GM21619 (cell line): ENCODE data around the gene KDM5A.
"Not testable (repeated sequence)": the region's sequence is repeated elsewhere in the genome, so short reads cannot be mapped to it uniquely, and the experiment has no call there.

Source experiments
- ATAC-seq: cut with Tn5 transposase; IDR thresholded peaks from one replicate; pipeline ENCODE4 v1.9.1; 2021; ENCODE audit not compliant: unreplicated experiment

The KDM5A gene

GRCh38 chr12:241266-241665 lies 147.9 kb downstream of the KDM5A start:
- no peak for ATAC-seq

- ATAC-seq = no peak
Measured at GRCh38 chr12:240566-240965, 148.6 kb downstream of the KDM5A start.

- no peak for ATAC-seq
Measured at GRCh38 chr12:238736-239398, 150.3 kb downstream of the KDM5A start.

DNA sequence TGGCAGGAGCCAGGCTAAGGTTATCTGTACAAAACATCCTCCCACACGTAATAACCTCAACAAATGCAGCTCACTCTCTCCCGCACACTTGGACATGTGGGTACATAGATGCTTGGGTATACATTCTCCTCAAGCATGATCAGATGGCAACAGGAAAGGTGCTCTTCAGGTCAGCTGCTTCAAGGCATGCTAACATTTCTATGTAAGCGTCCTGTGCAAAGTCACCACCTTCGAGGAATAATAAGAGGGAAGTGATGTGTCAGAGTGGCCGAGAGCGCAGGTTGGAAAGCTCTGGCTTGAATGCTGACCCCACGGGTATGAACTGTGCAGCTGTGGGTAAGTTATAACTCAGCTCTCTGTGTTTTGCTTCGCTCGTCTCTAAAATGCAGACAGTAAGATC lies 151.0 kb downstream of the KDM5A start:
- ATAC-seq = no peak

DNA sequence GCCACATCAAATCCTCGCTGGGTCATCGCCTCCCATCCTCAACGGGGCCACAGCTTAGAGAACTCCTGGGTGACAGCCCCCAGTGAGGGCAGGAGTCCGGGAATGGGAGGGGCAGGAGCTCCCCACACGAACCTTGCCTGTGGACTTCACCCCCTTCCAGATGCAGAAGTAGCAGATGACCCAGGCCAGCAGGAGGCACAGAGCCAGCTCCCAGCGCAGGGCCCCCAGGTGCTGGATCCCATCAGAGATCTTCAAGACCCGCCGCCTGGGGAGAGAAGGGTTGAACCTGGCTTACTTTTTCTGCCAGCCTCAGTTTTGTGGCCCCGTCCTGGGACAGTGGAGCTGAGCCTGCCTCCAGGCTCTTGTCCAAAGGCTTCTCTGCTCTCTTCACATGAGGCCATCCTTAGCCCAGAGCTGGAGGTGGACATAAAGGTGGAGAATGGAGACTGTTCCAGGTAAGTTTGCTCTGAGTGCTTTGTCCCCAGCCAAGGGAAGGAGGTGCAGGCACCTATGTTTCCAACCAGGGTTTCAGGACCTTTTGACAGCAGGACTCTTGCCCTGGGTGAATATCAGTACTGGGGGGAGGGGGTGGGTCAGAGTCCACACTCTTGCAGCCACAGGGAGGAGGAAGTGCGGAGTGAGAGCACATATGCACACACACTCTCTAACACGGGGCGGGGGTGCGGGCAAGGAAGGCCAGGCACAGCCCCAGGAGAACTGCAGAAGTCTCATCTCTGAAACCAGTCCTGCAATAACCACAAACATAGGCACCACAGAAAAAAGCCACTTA lies 151.9 kb downstream of the KDM5A start:
- no peak for ATAC-seq

GRCh38 chr12:236445-236844 lies 152.7 kb downstream of the KDM5A start:
- no peak for ATAC-seq

DNA sequence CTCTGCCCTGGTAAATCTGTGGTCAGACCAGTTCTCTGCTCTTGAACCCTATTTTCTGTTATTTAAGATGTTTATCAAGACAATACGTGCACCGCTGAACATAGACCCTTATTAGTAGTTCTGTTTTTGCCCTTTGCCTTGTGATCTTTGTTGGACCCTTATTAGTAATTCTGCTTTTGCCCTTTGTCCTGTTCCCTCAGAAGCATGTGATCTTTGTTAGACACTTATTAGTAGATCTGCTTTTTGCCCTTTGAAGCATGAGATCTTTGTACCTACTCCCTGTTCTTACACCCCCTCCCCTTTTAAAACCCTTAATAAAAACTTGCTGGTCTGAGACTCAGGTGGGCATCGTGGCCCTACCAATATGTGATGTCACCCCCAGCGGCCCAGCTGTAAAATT lies 153.2 kb downstream of the KDM5A start:
- ATAC-seq = not testable (repeated sequence)

- no peak for ATAC-seq
Measured at GRCh38 chr12:234891-235415, 154.2 kb downstream of the KDM5A start.

GRCh38 chr12:234019-234418 lies 155.1 kb downstream of the KDM5A start:
- no peak for ATAC-seq

GRCh38 chr12:233615-233968 lies 155.5 kb downstream of the KDM5A start:
- no peak for ATAC-seq

GRCh38 chr12:232731-233614 lies 156.1 kb downstream of the KDM5A start:
- ATAC-seq = no peak

DNA sequence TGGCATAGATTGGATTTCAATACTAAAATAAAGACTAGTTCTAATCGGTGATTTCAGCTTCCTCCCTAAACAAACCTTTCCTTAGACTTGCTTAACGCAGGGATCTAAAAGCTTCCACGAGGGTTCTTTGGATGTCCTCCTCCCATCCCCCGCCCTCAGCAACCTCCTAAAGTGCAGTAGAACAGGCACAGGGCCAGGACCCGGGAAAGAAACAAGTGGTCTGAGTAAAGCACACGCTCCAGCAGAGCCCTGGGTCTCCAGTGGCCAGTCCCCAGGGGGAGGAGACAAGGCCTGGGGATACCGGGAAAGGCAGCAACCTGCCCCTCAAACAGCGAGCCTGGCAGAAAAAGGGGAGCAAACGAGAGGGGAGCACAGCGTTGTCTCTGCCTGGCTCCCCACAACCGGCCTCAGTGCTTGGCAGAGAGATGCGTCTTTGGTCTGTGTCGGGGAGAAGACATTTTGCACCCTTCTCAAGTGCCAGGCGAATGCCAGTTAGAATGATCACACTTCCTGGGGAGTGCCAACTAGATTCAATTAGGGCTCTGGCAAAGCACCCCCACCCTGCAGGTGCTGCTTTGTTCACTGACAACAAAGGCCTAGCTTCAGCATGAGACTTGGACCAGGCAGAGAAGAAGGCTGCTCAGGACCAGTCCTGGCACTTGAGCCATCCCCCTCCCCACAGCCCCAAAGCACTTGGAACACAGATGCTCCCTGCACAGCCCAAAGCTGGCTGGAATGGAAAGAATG lies 158.0 kb downstream of the KDM5A start:
- ATAC-seq = no peak
